GM21576 (cell line): ENCODE data around the gene DDX51.

ENCODE experiments used
- ATAC-seq: cut with Tn5 transposase; IDR thresholded peaks from one replicate; pipeline ENCODE4 v1.9.1; 2021; ENCODE audit warnings: mild to moderate bottlenecking, moderate library complexity; ENCODE audit not compliant: unreplicated experiment

DDX51 gene

GRCh38 chr12:132167611-132168310 lies 23.6 kb upstream of the DDX51 start:
- ATAC-seq, result no peak

- no peak for ATAC-seq
These were observed 22.9 kb upstream of the DDX51 start for GRCh38 chr12:132166801-132167591.

- no peak for ATAC-seq
These were observed 22.0 kb upstream of the DDX51 start for GRCh38 chr12:132166093-132166492.

GRCh38 chr12:132165584-132165983 lies 21.5 kb upstream of the DDX51 start:
- ATAC-seq, result no peak

GRCh38 chr12:132164426-132164825 lies 20.3 kb upstream of the DDX51 start:
- ATAC-seq, result no peak

GRCh38 chr12:132163911-132164288 lies 19.8 kb upstream of the DDX51 start:
- ATAC-seq, result no peak

- ATAC-seq, result no peak
These were observed 19.2 kb upstream of the DDX51 start for GRCh38 chr12:132163041-132163910.

- ATAC-seq, result no peak
These were observed 18.5 kb upstream of the DDX51 start for GRCh38 chr12:132162508-132163031.

GRCh38 chr12:132161796-132162507 lies 17.8 kb upstream of the DDX51 start:
- ATAC-seq, result no peak

- no peak for ATAC-seq
These were observed 17.1 kb upstream of the DDX51 start for GRCh38 chr12:132161036-132161781.

GRCh38 chr12:132160601-132161035 lies 16.5 kb upstream of the DDX51 start:
- ATAC-seq, result no peak

- no peak for ATAC-seq
These were observed 15.9 kb upstream of the DDX51 start for GRCh38 chr12:132160016-132160415.

GRCh38 chr12:132159555-132160003 lies 15.5 kb upstream of the DDX51 start:
- ATAC-seq, result no peak

- ATAC-seq, result no peak
These were observed 14.8 kb upstream of the DDX51 start for GRCh38 chr12:132158677-132159554.

GRCh38 chr12:132157733-132158409 lies 13.8 kb upstream of the DDX51 start:
- ATAC-seq, result no peak

GRCh38 chr12:132156573-132157325 lies 12.6 kb upstream of the DDX51 start:
- no peak for ATAC-seq

GRCh38 chr12:132155771-132156572 lies 11.9 kb upstream of the DDX51 start:
- ATAC-seq, result no peak
